ENCODE measurements around the gene GABRR3.

DNA sequence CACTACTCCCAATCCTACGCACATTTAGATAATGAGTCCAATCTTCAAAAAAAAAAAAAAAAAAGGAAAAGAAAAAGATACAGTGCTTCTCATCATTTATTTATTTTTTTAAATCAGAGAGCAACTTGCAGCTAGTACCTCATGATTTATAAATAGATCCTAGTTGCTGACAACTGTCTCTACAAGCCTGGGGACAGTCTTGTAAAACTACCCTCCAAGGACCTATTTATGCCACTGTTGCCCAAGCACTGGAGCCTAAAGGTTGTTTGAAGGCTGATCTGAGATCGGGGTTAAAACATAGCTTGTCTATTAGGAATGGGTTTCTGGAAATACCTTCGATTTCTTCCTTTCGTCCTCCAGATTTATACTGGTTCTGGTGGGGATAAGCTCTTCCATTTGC lies 14.7 kb downstream of the GABRR3 start:
- no peak for TF ChIP-seq CTCF (optimal IDR thresholded peaks at IDR 0.05 in 1 of 3, IDR thresholded peaks at IDR 0.05 in 1 of 3, conservative IDR thresholded peaks at IDR 0.05 in 1 of 3; ENCODE audit: extremely low read depth in 1 of 3, insufficient read depth in 2 of 3, low read length in 3 of 3)
- TF ChIP-seq EZH2 (IDR thresholded peaks at IDR 0.05; ENCODE audit: low read length), result no peak
